IMR-90 (cell line): ENCODE results near the gene CD36. TPM values are rescaled to one million over a fixed set of nuclear protein-coding genes. Genes with fewer than 3 reads are reported as not detected.

Experiments used
- ATAC-seq: fragments of 200-7000 bp; cut with Tn5 transposase; 2 replicates; pipeline ENCODE4 v1.9.1; 2020; ENCODE audit warnings: low read depth, mild to moderate bottlenecking, moderate library complexity
- BruUV-seq: library from RNA; stranded (reverse); fragments of 400-500 nt; replicated peaks from 2 replicates; lab custom pipeline; 2021; lab: Mats Ljungman, UMichigan
- CTCF ChIA-PET: fragments of 300-600 bp; formaldehyde crosslinking; extraction: SDS; loops from one replicate; lab custom pipeline; 2021; ENCODE audit warnings: antibody characterized with exemption; lab: Yijun Ruan, JAX
- POLR2A ChIA-PET: fragments of 300-600 bp; sonication (Branson Sonifier 250); formaldehyde crosslinking; loops from one replicate; lab custom pipeline; 2022; ENCODE audit warnings: antibody characterized with exemption; ENCODE audit not compliant: unreplicated experiment; lab: Charles Lee
- DNase-seq: peaks from one replicate; pipeline ENCODE4 v3.0.0; 2013
- H2AFZ ChIP-seq: replicated peaks from 2 replicates; pipeline ENCODE3; 2013; ENCODE audit warnings: low read length, mild to moderate bottlenecking; ENCODE audit not compliant: poor library complexity
- H2AK5ac ChIP-seq: 2 replicates; pipeline ENCODE4 v1.6.1; 2013; ENCODE audit warnings: low read depth, low read length, inconsistent platforms
- H2AK9ac ChIP-seq: replicated peaks from 2 replicates; pipeline ENCODE3; 2013; ENCODE audit warnings: mild to moderate bottlenecking, low read depth, low read length, moderate library complexity; ENCODE audit not compliant: poor library complexity
- H2BK120ac ChIP-seq: 2 replicates; pipeline ENCODE4 v1.6.1; 2013; ENCODE audit warnings: low read depth, low read length, inconsistent platforms
- H2BK15ac ChIP-seq: 3 replicates; pipeline ENCODE4 v1.6.1; 2013; ENCODE audit warnings: low read depth, low read length, inconsistent platforms
- H2BK20ac ChIP-seq: 2 replicates; pipeline ENCODE4 v1.6.1; 2013; ENCODE audit warnings: low read depth, mild to moderate bottlenecking, inconsistent platforms, low read length, moderate library complexity
- H2BK5ac ChIP-seq: 2 replicates; pipeline ENCODE4 v1.6.1; 2013; ENCODE audit warnings: mild to moderate bottlenecking, low read depth, low read length, inconsistent platforms; ENCODE audit not compliant: poor library complexity, severe bottlenecking
- H3K14ac ChIP-seq: replicated peaks from 2 replicates; pipeline ENCODE4 v1.6.1; 2013; ENCODE audit warnings: low read depth, low read length, inconsistent platforms
- H3K18ac ChIP-seq: 2 replicates; pipeline ENCODE4 v1.6.1; 2013; ENCODE audit warnings: low read depth, low read length, control low read depth
- H3K23ac ChIP-seq: 2 replicates; pipeline ENCODE4 v1.6.1; 2013; ENCODE audit warnings: low read depth, low read length, inconsistent platforms
- H3K27ac ChIP-seq: 2 replicates; pipeline ENCODE4 v1.5.1; 2013; ENCODE audit warnings: mild to moderate bottlenecking, control low read depth, low read length; ENCODE audit not compliant: insufficient read depth
- H3K27me3 ChIP-seq: 2 replicates; pipeline ENCODE4 v1.6.1; 2013; ENCODE audit warnings: low read length; ENCODE audit not compliant: control insufficient read depth, insufficient read depth
- H3K36me3 ChIP-seq: 2 replicates; pipeline ENCODE4 v1.6.1; 2013; ENCODE audit warnings: low read length, mixed read lengths; ENCODE audit not compliant: control insufficient read depth, insufficient read depth
- H3K4ac ChIP-seq: 2 replicates; pipeline ENCODE4 v1.6.1; 2013; ENCODE audit warnings: low read depth, low read length, inconsistent platforms
- H3K4me1 ChIP-seq: 2 replicates; pipeline ENCODE4 v1.6.1; 2013; ENCODE audit warnings: low read length, mixed read lengths; ENCODE audit not compliant: control insufficient read depth, insufficient read depth
- H3K4me2 ChIP-seq: 2 replicates; pipeline ENCODE4 v1.6.1; 2013; ENCODE audit warnings: low read depth, mild to moderate bottlenecking, control low read depth, low read length, moderate library complexity
- H3K4me3 ChIP-seq: 2 replicates; pipeline ENCODE4 v1.5.1; 2013; ENCODE audit warnings: low read depth, mild to moderate bottlenecking, control low read depth, low read length, moderate library complexity; ENCODE audit not compliant: insufficient read depth
- H3K56ac ChIP-seq: 2 replicates; pipeline ENCODE4 v1.6.1; 2013; ENCODE audit warnings: low read length, inconsistent platforms; ENCODE audit not compliant: insufficient read depth; ENCODE audit errors: extremely low read depth
- H3K79me1 ChIP-seq, 2 experiments: 2 replicates each; pipeline ENCODE4 v1.6.1; 2013; ENCODE audit warnings: low read length in 2 of 2, inconsistent platforms in 1 of 2, low read depth in 1 of 2
- H3K9ac ChIP-seq: 2 replicates; pipeline ENCODE4 v1.6.1; 2013; ENCODE audit warnings: low read depth, low read length, control low read depth
- H3K9me1 ChIP-seq: 2 replicates; pipeline ENCODE4 v1.6.1; 2013; ENCODE audit warnings: low read length, inconsistent platforms; ENCODE audit not compliant: insufficient read depth
- H3K9me3 ChIP-seq: 2 replicates; pipeline ENCODE4 v1.6.1; 2013; ENCODE audit warnings: low read length; ENCODE audit not compliant: control insufficient read depth, insufficient read depth
- H4K20me1 ChIP-seq: 2 replicates; pipeline ENCODE4 v1.6.1; 2013; ENCODE audit warnings: low read length, inconsistent platforms; ENCODE audit not compliant: insufficient read depth
- H4K5ac ChIP-seq: 2 replicates; pipeline ENCODE4 v1.6.1; 2013; ENCODE audit warnings: mild to moderate bottlenecking, low read depth, low read length, control low read depth
- H4K8ac ChIP-seq, 2 experiments: 2 replicates each; pipeline ENCODE4 v1.6.1; 2013; ENCODE audit warnings: low read depth in 2 of 2, low read length in 2 of 2, control low read depth in 1 of 2, inconsistent platforms in 1 of 2
- H4K91ac ChIP-seq: 2 replicates; pipeline ENCODE4 v1.6.1; 2013; ENCODE audit warnings: low read depth, low read length, inconsistent platforms; ENCODE audit not compliant: insufficient read depth
- CEBPB ChIP-seq: IDR thresholded peaks from 2 replicates; pipeline ENCODE4 v1.6.1; 2012; ENCODE audit warnings: low read depth, low read length, improper control_type of control experiment
- CHD1 ChIP-seq: IDR thresholded peaks from 2 replicates; pipeline ENCODE4 v1.6.1; 2012; ENCODE audit warnings: low read depth, low read length, improper control_type of control experiment
- CTCF ChIP-seq: conservative IDR thresholded peaks from 2 replicates; pipeline ENCODE4 v1.5.1; 2012; ENCODE audit warnings: mild to moderate bottlenecking, low read depth, low read length, improper control_type of control experiment
- ELK1 ChIP-seq: fragments of 150-350 bp; IDR thresholded peaks from 2 replicates; pipeline ENCODE4 v1.6.1; 2016; ENCODE audit warnings: low read depth, mild to moderate bottlenecking, low read length, moderate library complexity, borderline replicate concordance
- FOS ChIP-seq: fragments of 150-350 bp; IDR thresholded peaks from 2 replicates; pipeline ENCODE4 v1.6.1; 2016; ENCODE audit warnings: low read depth, low read length
- MAFK ChIP-seq: IDR thresholded peaks from 2 replicates; pipeline ENCODE4 v1.6.1; 2012; ENCODE audit warnings: low read depth, low read length, improper control_type of control experiment
- MAZ ChIP-seq: IDR thresholded peaks from 2 replicates; pipeline ENCODE4 v1.6.1; 2012; ENCODE audit warnings: low read depth, mild to moderate bottlenecking, low read length, improper control_type of control experiment, moderate library complexity, borderline replicate concordance
- MXI1 ChIP-seq: IDR thresholded peaks from 2 replicates; pipeline ENCODE4 v1.6.1; 2012; ENCODE audit warnings: low read depth, mild to moderate bottlenecking, low read length, moderate library complexity, borderline replicate concordance
- POLR2A ChIP-seq: IDR thresholded peaks from 2 replicates; pipeline ENCODE4 v1.6.1; 2012; ENCODE audit warnings: mild to moderate bottlenecking, low read depth, low read length
- RAD21 ChIP-seq: IDR thresholded peaks from 2 replicates; pipeline ENCODE4 v1.6.1; 2012; ENCODE audit warnings: low read length, improper control_type of control experiment
- RCOR1 ChIP-seq: IDR thresholded peaks from 2 replicates; pipeline ENCODE4 v1.6.1; 2012; ENCODE audit warnings: mild to moderate bottlenecking, low read length, improper control_type of control experiment; ENCODE audit not compliant: insufficient replicate concordance
- RFX5 ChIP-seq: IDR thresholded peaks from 2 replicates; pipeline ENCODE4 v1.8.0; 2012; ENCODE audit warnings: low read depth, mild to moderate bottlenecking, low read length, moderate library complexity
- SMC3 ChIP-seq: fragments of 150-350 bp; IDR thresholded peaks from 2 replicates; pipeline ENCODE4 v1.6.1; 2016; ENCODE audit warnings: low read depth, mild to moderate bottlenecking, antibody characterized with exemption, low read length, moderate library complexity
- USF2 ChIP-seq: fragments of 150-350 bp; IDR thresholded peaks from 2 replicates; pipeline ENCODE4 v1.6.1; 2017; ENCODE audit warnings: mild to moderate bottlenecking, antibody characterized with exemption, low read length, low read depth
- WGBS, 2 experiments: methylation state at CpG; one replicate each; pipeline versions ENCODE4 v1.1.5 to v1.1.7; 2013; ENCODE audit warnings: missing lambda C conversion rate in 2 of 2; ENCODE audit not compliant: insufficient read length in 1 of 2; ENCODE audit errors: extremely low coverage in 2 of 2; 5-methylcytosine and 5-hydroxymethylcytosine counted together
- dilution Hi-C: fragments of 300-500 bp; cut with HindIII; formaldehyde crosslinking; loops from one replicate; pipeline ENCODE4 v1.14.3; 2018; ENCODE audit warnings: low sequenced_read_pairs; ENCODE audit not compliant: unreplicated experiment
- in situ Hi-C: fragments of 300-500 bp; cut with MboI; formaldehyde crosslinking; loops from 3 replicates; pipeline ENCODE4 v1.14.3; 2019; ENCODE audit warnings: low sequenced_read_pairs, inconsistent platforms, mixed read lengths
- intact Hi-C: fragments of 100-400 bp; cut with micrococcal nuclease; formaldehyde crosslinking; loops from 2 replicates; pipeline ENCODE4 v1.10.0; 2022
- polyA plus RNA-seq, 3 experiments: library from polyadenylated mRNA; depleted of rRNA; stranded (reverse); fragments of >200 nt; gene quantifications; 2 replicates each; pipeline ENCODE4 v1.2.3, GENCODE V29; 2012; ENCODE audit warnings: low replicate concordance in 1 of 3
- total RNA-seq: library from RNA; depleted of rRNA; stranded (reverse); fragments of >200 nt; gene quantifications from 2 replicates; pipeline ENCODE4 v1.2.3, GENCODE V29; 2012

Gene CD36
- total and polyA plus RNA-seq, 2 of the 4 experiments (the other 2 are of a cell fraction), result 0.19 to 0.54 TPM

- no peak overlapping the region for H3K56ac ChIP-seq
- no peak overlapping the region for H3K4me3 ChIP-seq
- no peak for TF ChIP-seq ELK1
- TF ChIP-seq RAD21, result no peak
- TF ChIP-seq POLR2A, result no peak
- TF ChIP-seq MXI1, result no peak
- no peak for TF ChIP-seq USF2
- no peak for TF ChIP-seq MAZ
- TF ChIP-seq RCOR1, result no peak
- TF ChIP-seq CTCF, result no peak
- TF ChIP-seq CHD1, result no peak
- no peak for TF ChIP-seq RFX5
- TF ChIP-seq CEBPB, result no peak
- no peak for TF ChIP-seq SMC3
- no peak for TF ChIP-seq MAFK
- no peak for TF ChIP-seq FOS
- BruUV-seq, result no TSS peak
- DNase-seq (no peak), ATAC-seq (no peak)
- H3K27ac ChIP-seq, result no peak overlapping the region
- no peaks in the 10 kb centered on the region for H3K27me3 ChIP-seq
- H2AFZ ChIP-seq, result no peak overlapping the region
- no peak overlapping the region for H3K14ac ChIP-seq
- H3K9ac ChIP-seq, result no peak overlapping the region
- no peak overlapping the region for H3K4me2 ChIP-seq
- intact Hi-C loops, result no loop called here
- H4K91ac ChIP-seq, result no peak overlapping the region
- peak overlapping the region; percentile 42; the same call in 1 of the 2 replicates for H4K5ac ChIP-seq
- no peaks in the 10 kb centered on the region for H4K20me1 ChIP-seq
- in situ Hi-C loops, result loop anchor here (25.0 kb wide), 1 partner anchor 574 kb away; no protein-coding TSS in a partner anchor
- dilution Hi-C loops, result no loop called here
- H2AK9ac ChIP-seq, result no peak overlapping the region
- ChIA-PET CTCF (interaction anchor here (0.6 kb wide), 1 partner anchor 269 kb away, joined by 4 read pairs; no protein-coding TSS in a partner anchor), POLR2A (no interaction called here)
- H3K4me1 ChIP-seq, result peaks cover 2% of the 10 kb centered on the region
- H2BK5ac ChIP-seq, result no peak overlapping the region
- H4K8ac ChIP-seq, result no peak overlapping the region
- H3K79me1 ChIP-seq, result no peaks in the 10 kb centered on the region
- 80% methylated on average over 1 of the region's 4 CpGs; no CpG with 5 or more reads in 1 of the 2 experiments for WGBS, 2 experiments
- no peak overlapping the region for H2AK5ac ChIP-seq
- no peaks in the 10 kb centered on the region for H3K9me3 ChIP-seq
- no peak overlapping the region; the same call in 1 of the 2 replicates for H3K18ac ChIP-seq
- H3K4ac ChIP-seq, result no peak overlapping the region
- no peak overlapping the region for H3K23ac ChIP-seq
- no peak overlapping the region for H2BK120ac ChIP-seq
- H2BK20ac ChIP-seq, result no peak overlapping the region
- H3K9me1 ChIP-seq, result no peaks in the 10 kb centered on the region; the same call in 1 of the 2 replicates
- H3K36me3 ChIP-seq, result no peaks in the 10 kb centered on the region
- H2BK15ac ChIP-seq, result no peak overlapping the region
Measured at GRCh38 chr7:80660939-80661338, 22.5 kb downstream of the CD36 start.
